Mononuclear cell (primary cell): ENCODE measurements around the gene RSPO4. TPM values are rescaled to one million over a fixed set of nuclear protein-coding genes. Genes with fewer than 3 reads are reported as not detected.

Experiments
- H3K27me3 ChIP-seq: 2 replicates; pipeline ENCODE4 v1.6.0; 2011; ENCODE audit warnings: low read length, control low read depth; ENCODE audit not compliant: insufficient read depth
- H3K4me1 ChIP-seq: 2 replicates; pipeline ENCODE4 v1.5.1; 2011; ENCODE audit warnings: mild to moderate bottlenecking, low read length, control low read depth; ENCODE audit not compliant: insufficient read depth
- H3K4me3 ChIP-seq: 2 replicates; pipeline ENCODE4 v1.5.1; 2011; ENCODE audit warnings: mild to moderate bottlenecking, low read length, moderate library complexity
- H3K9me3 ChIP-seq: 2 replicates; pipeline ENCODE4 v1.5.1; 2011; ENCODE audit warnings: low read depth, mild to moderate bottlenecking, control low read depth, low read length
- total RNA-seq: library from RNA; depleted of rRNA; stranded (reverse); fragments of >200 nt; gene quantifications from one replicate; pipeline ENCODE4 v1.2.3, GENCODE V29; 2012

Gene RSPO4
- total RNA-seq, 1 donor = not detected

- H3K9me3 ChIP-seq = no peaks in the 10 kb centered on the region
- no peak overlapping the region for H3K4me3 ChIP-seq
- peaks cover under 1% of the 10 kb centered on the region for H3K27me3 ChIP-seq
- no peaks in the 10 kb centered on the region for H3K4me1 ChIP-seq
Measured at GRCh38 chr20:949717-950116, 52.4 kb downstream of the RSPO4 start.

GRCh38 chr20:946826-947225 lies 55.3 kb downstream of the RSPO4 start:
- Histone ChIP-seq H3K27me3 (no peaks in the 10 kb centered on the region), H3K9me3 (no peaks in the 10 kb centered on the region), H3K4me3 (no peak overlapping the region), H3K4me1 (no peaks in the 10 kb centered on the region)

GRCh38 chr20:945841-946240 lies 56.3 kb downstream of the RSPO4 start:
- Histone ChIP-seq H3K4me3 (no peak overlapping the region), H3K4me1 (no peaks in the 10 kb centered on the region), H3K27me3 (no peaks in the 10 kb centered on the region), H3K9me3 (no peaks in the 10 kb centered on the region)

- Histone ChIP-seq H3K4me3 (no peak overlapping the region), H3K27me3 (no peaks in the 10 kb centered on the region), H3K4me1 (no peaks in the 10 kb centered on the region), H3K9me3 (no peaks in the 10 kb centered on the region)
Measured at GRCh38 chr20:944774-945410, 57.2 kb downstream of the RSPO4 start.

GRCh38 chr20:944148-944547 lies 58.0 kb downstream of the RSPO4 start:
- H3K9me3 ChIP-seq = no peaks in the 10 kb centered on the region
- no peaks in the 10 kb centered on the region for H3K27me3 ChIP-seq
- no peaks in the 10 kb centered on the region for H3K4me1 ChIP-seq
- H3K4me3 ChIP-seq = no peak overlapping the region

GRCh38 chr20:942611-943010 lies 59.5 kb downstream of the RSPO4 start:
- H3K27me3 ChIP-seq = no peaks in the 10 kb centered on the region
- no peaks in the 10 kb centered on the region for H3K4me1 ChIP-seq
- H3K9me3 ChIP-seq = no peaks in the 10 kb centered on the region

GRCh38 chr20:940926-941325 lies 61.2 kb downstream of the RSPO4 start:
- no peaks in the 10 kb centered on the region for H3K27me3 ChIP-seq
- H3K9me3 ChIP-seq = no peaks in the 10 kb centered on the region
- H3K4me3 ChIP-seq = no peak overlapping the region
- no peaks in the 10 kb centered on the region for H3K4me1 ChIP-seq

More at GRCh38 chr20:942611-943010, 59.5 kb downstream of the RSPO4 start:
- no peak overlapping the region for H3K4me3 ChIP-seq

GRCh38 chr20:939606-940005 lies 62.5 kb downstream of the RSPO4 start:
- Histone ChIP-seq H3K9me3 (no peaks in the 10 kb centered on the region), H3K4me3 (no peak overlapping the region), H3K27me3 (no peaks in the 10 kb centered on the region), H3K4me1 (no peaks in the 10 kb centered on the region)

- no peaks in the 10 kb centered on the region for H3K4me1 ChIP-seq
- H3K4me3 ChIP-seq = no peak overlapping the region
- peaks cover 19% of the 10 kb centered on the region for H3K9me3 ChIP-seq
- no peaks in the 10 kb centered on the region for H3K27me3 ChIP-seq
Measured at GRCh38 chr20:934186-934840, 67.8 kb downstream of the RSPO4 start.

- H3K27me3 ChIP-seq = peaks cover 4% of the 10 kb centered on the region
- peaks cover 19% of the 10 kb centered on the region for H3K9me3 ChIP-seq
- H3K4me3 ChIP-seq = no peak overlapping the region
- no peaks in the 10 kb centered on the region for H3K4me1 ChIP-seq
Measured at GRCh38 chr20:933029-933428, 69.1 kb downstream of the RSPO4 start.

GRCh38 chr20:931401-931800 lies 70.7 kb downstream of the RSPO4 start:
- no peaks in the 10 kb centered on the region for H3K4me1 ChIP-seq
- H3K4me3 ChIP-seq = no peak overlapping the region
- peaks cover 19% of the 10 kb centered on the region for H3K9me3 ChIP-seq
- peaks cover 4% of the 10 kb centered on the region for H3K27me3 ChIP-seq

- no peak overlapping the region for H3K4me3 ChIP-seq
- H3K27me3 ChIP-seq = peaks cover 4% of the 10 kb centered on the region
- H3K9me3 ChIP-seq = peaks cover 14% of the 10 kb centered on the region
- peaks cover 24% of the 10 kb centered on the region for H3K4me1 ChIP-seq
Measured at GRCh38 chr20:926670-927069, 75.4 kb downstream of the RSPO4 start.

- H3K9me3 ChIP-seq = peaks cover 3% of the 10 kb centered on the region
- H3K27me3 ChIP-seq = peaks cover 4% of the 10 kb centered on the region
- H3K4me3 ChIP-seq = no peak overlapping the region
- H3K4me1 ChIP-seq = peaks cover 24% of the 10 kb centered on the region
Measured at GRCh38 chr20:925516-925915, 76.6 kb downstream of the RSPO4 start.

- Histone ChIP-seq H3K27me3 (peaks cover 4% of the 10 kb centered on the region), H3K4me1 (peaks cover 24% of the 10 kb centered on the region), H3K4me3 (no peak overlapping the region), H3K9me3 (no peaks in the 10 kb centered on the region)
Measured at GRCh38 chr20:924639-925038, 77.5 kb downstream of the RSPO4 start.

- peaks cover 30% of the 10 kb centered on the region for H3K4me1 ChIP-seq
- no peaks in the 10 kb centered on the region for H3K27me3 ChIP-seq
- no peaks in the 10 kb centered on the region for H3K9me3 ChIP-seq
- H3K4me3 ChIP-seq = no peak overlapping the region
Measured at GRCh38 chr20:922781-923180, 79.3 kb downstream of the RSPO4 start.

GRCh38 chr20:921068-921467 lies 81.0 kb downstream of the RSPO4 start:
- H3K4me1 ChIP-seq = peaks cover 30% of the 10 kb centered on the region
- H3K27me3 ChIP-seq = no peaks in the 10 kb centered on the region
- H3K4me3 ChIP-seq = no peak overlapping the region
- H3K9me3 ChIP-seq = no peaks in the 10 kb centered on the region
